Measurements from ENCODE around the gene FAM81A.

- no peak for TF ChIP-seq CTCF (conservative IDR thresholded peaks at IDR 0.05 in 1 of 2, IDR thresholded peaks at IDR 0.05 in 1 of 2; ENCODE audit: low read depth in 1 of 2, low read length in 2 of 2)
- no peak for TF ChIP-seq EZH2 (IDR thresholded peaks at IDR 0.05; ENCODE audit: low read length, missing control alignments)
These were observed at the start of gene FAM81A for GRCh38 chr15:59437817-59438624.
